CD4-positive, alpha-beta T cell treated with Interleukin-4 for 1 hour (primary cell): Measurements from ENCODE around the gene PPM1D.

Source experiments
- DNase-seq, 2 donors: peaks; one replicate each; pipeline ENCODE4 v3.0.0-alpha.2; 2020 to 2022

The PPM1D gene

DNA sequence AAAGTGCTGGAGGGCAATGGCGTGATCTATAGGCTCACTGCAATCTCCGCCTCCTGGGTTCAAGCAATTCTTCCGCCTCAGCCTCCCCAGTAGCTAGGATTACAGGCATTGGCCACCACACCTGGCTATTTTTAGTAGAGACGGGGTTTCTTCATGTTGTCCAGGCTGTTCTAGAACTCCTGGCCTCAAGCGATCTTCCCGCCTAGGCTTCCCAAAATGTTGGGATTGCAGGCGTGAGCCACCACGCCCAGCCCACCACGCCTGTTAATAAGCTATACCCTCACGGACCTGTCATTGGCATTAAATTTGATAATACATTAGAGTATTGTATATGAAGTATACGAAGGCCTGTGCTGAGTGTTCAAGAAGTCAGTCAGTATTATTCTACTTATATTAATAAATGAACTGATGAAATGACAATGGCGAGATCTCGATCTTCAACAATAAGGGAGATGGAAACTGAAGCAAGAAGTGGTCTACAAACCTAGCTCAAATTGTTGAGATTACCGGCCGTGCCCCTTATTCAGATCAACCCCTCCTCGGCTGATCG, 76.8 kb downstream of the PPM1D start:
- peak in 1 of 2 donors; percentile 0 for DNase-seq

DNA sequence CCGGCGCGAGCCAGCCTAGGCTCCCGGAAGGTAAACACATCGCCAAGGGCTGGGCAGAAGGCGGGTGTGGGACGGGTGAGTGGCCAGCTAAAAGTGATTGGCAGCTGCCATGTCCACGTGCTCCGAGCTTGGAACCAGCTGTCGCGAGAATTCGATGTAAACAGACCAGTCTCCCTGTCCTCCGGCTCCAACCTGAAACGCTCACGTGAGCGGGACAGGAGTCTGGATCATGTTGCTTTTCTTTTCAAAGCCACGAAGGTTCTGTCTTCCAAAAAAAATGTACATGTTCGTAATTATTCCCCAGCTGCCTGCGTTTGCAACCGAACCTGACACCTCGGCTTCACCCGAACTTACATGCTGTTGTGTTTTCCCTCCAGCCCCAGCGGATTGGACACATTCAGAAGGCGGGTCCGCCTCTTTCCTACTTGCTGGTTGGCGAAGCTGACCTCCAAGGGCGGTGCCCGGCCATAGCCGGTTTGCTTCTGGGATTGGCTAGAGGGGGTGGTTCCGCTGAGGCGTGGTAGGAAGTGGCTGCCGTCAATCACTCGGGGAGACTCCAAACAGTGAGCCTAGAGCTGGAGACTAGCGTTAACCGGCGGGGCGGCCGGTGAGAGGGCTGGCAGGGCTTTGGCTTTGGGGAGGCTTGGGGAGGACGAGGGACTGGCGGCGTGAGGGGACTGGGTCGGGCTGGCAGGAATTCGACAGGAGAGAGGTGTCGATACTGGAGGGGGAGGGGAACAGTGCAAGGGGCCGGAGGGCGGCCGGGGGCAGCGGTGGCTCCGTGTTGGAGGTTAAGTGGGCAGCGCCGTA, 77.5 kb downstream of the PPM1D start, which contains the start of gene BCAS3:
Gene BCAS3 (plus strand): TSS at position 544 of the 810 bp plus-strand sequence.
- peak; percentile 97 to 98 for DNase-seq

DNA sequence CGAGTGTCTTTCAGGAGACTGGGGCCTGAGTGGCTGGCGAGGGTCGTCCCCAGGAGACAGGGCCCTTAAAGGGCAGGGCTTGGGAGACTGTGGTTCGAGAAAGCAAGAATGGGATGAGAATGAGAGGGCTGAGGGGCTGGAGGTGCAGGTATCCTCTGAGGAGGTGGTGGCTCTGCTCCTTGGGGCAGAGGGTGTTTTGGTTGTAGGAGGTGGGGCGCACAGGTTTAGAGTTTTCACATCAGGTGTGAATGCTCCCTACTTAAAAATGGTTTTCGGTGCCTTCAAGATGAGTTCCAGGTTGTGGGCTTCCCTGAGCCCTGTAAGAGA, 78.1 kb downstream of the PPM1D start:
- DNase-seq, result no peak

DNA sequence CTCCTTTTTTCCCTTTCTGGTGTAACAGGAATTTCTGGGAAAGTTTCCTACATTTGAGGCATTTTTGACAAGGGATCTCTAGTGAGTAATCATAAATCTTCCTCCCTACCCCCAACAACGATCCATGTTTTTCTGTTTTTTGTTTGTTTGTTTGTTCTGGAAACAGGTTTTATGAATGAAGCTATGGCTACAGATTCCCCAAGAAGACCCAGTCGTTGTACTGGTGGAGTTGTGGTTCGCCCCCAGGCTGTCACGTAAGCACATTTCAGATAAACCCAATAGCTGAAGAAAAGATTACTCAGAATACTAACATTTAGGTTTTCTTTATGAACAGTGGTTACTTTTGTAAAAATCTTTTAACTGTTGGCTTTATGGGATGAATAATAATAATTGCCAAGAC, 79.3 kb downstream of the PPM1D start:
- DNase-seq, result no peak

DNA sequence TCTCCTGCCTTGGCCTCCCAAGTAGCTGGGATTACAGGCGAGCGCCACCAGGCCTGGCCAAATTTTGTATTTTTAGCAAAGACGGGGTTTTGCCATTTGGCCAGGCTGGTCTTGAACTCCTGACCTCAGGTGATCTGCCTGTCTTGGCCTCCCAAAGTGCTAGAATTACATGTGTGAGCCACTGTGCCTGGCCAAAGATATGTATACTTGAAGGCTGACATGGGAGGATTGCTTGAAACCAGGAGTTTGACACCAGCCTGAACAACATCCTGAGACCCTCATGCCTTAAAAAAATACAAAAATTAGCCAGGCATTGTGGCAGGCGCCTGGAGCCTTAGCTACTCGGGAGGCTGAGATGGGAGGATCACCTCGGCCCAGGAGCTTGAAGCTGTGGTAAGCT, 80.8 kb downstream of the PPM1D start:
- DNase-seq, result no peak

DNA sequence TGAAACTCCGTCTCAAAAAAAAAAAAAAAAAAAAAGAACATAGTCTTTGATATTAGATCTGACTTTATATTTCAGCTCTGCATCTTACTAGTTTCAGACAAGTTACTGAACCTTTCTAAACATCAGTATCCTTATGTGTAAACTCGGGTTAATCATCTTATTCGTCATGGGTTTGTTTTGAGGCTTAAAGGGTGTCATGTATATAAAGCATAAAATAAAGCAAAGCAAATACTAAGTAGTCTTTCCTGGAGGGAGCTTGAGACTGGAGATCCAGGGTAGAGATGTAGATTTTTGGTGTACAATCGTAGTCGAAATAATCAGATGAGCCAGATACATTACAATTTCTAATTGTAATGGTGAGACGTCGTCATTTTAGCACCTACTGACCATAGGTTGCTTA, 85.4 kb downstream of the PPM1D start:
- no peak for DNase-seq

DNA sequence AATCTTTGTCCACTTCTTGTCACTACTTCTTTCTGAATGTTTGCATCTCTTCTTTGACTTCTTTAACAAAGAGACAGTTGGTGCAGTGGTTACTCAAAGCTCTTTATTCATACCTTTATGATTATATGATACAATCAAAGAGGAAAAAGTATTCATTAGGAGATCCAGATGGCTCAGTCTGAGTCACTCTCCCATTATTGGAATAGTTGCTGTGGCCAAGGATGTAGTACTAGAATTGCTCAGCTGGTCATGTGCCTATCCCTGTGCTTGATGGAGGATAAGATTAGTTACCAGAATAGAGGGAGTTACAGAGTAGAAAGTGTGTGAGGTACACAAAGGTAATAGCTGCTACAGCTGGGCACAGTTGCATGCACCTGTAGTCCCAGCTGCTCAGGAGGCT, 96.0 kb downstream of the PPM1D start:
- no peak for DNase-seq

DNA sequence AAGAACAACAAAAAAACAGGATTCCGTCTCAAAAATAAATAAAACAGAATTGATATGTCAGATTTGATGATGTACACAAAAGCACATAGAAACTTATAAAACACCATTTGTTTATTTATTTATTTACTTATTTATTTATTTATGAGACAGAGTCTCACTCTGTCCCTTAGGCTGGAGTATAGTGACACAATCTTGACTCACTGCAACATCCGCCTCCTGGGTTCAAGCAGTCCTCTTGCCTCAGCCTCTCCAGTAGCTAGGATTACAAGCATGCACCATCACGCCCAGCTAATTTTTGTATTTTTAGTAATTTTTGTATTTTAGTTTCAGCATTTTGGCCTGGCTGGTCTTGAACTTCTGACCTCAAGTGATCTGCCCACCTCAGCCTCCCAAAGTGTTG, 99.1 kb downstream of the PPM1D start:
- no peak for DNase-seq

DNA sequence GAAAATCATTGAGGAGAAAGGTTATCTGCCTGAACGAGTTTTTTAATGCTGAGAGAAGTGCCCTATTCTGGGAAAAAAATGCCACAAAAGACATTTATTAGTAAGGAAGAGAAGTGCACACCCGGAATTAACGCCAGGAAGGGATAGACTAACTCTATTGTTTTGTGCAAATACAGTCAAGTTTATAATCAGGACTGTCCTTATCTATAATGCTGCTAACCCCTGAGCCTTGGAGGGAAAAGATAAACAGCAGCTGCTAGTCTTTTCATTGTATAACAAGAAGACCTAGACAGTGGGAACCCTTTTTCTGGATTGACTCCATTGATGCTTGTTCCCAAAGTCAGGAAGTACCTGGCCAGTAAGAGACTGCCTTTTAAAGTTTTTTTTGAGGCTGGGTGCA, 104.2 kb downstream of the PPM1D start:
- DNase-seq, result no peak

DNA sequence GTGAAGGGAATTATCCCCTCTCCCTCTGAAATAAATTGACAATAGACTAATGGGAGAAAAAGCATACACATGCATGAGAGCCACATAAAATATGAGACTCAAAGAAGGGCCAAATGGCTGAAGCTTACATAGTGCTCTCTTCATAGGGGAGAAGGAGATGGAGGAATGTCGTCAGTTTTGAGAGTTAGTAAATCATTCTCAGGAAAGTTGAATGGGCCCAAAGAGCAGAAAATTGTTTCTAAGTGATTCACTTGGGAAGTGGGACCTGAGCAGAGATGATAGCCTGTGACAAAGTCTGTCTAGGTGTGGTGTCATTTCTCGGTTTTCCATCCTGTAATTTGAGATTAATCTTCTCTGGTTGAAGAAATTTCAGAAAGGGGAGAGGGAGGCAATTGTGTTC, 112.7 kb downstream of the PPM1D start:
- DNase-seq, result no peak

DNA sequence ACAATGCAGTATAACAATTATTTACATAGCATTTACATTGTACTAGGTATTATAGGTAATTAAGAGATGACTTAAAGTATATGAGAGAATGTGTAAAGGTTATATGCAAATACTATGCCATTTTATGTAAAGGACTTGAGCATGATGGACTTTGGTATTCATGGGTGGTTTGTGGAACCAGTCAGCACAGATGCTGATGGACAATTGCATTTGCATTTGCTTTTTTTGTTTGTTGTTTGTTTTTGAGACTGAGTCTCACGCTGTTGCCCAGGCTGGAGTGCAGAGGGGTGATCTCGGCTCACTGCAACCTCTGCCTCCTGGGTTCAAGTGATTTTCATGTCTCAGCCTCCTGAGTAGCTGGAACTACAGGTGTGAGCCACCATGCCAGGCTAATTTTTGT, 113.6 kb downstream of the PPM1D start:
- no peak for DNase-seq
